Mesangial cell (primary cell): Measurements from ENCODE around the gene ARPC2. TPM values are rescaled to one million over a fixed set of nuclear protein-coding genes. Genes with fewer than 3 reads are reported as not detected.

Source experiments
- total RNA-seq: library from RNA; depleted of rRNA; stranded (reverse); fragments of >200 nt; gene quantifications from 2 replicates; pipeline ENCODE4 v1.2.3, GENCODE V29; 2015

The ARPC2 gene
- 209 and 386 TPM in 2 replicates for total RNA-seq

GRCh38 chr2:218216674-218217359 lies at the start of gene ARPC2:
Gene ARPC2, plus strand, starts transcription at chr2:218217189. Its CDS starts 282 bp downstream, at chr2:218217471.

DNA sequence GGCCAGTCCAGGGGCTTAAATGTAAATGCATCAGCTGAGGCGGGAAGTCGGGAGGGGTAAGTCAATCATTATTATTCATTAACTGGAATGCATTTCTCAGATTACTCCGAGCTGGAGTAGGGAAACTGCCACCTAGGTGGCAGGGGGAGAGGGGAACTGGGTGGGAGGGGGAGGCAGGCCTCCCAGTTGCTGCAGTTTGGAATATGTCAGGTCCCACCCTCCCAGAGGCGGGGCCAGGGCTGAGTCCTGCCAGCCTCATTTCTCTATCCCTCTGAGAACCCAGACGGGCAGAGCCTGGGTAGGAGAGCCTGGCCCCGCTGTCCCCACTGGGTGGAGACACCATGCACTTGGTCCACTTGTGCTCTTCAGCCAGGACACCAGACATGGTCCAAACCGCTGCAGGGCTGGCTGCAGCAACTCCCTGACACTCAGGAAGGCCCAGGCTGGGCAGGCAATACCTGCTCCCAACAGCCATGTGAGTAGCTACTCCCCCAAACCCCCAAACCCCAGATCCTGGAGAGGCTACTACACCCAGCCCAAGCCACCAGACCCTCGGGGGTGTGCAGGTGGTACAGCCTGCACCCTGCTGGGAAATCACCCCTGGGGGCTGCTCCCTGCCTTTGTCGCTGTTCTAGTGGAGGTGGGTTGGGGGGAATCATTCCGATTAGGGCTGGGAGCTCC lies 43.9 kb downstream of the ARPC2 start, which contains the start of gene GPBAR1:
Gene GPBAR1 (plus strand): TSS at position 274 of the 681 bp plus-strand sequence. CDS start 1,710 bp downstream, outside the sequence.

DNA sequence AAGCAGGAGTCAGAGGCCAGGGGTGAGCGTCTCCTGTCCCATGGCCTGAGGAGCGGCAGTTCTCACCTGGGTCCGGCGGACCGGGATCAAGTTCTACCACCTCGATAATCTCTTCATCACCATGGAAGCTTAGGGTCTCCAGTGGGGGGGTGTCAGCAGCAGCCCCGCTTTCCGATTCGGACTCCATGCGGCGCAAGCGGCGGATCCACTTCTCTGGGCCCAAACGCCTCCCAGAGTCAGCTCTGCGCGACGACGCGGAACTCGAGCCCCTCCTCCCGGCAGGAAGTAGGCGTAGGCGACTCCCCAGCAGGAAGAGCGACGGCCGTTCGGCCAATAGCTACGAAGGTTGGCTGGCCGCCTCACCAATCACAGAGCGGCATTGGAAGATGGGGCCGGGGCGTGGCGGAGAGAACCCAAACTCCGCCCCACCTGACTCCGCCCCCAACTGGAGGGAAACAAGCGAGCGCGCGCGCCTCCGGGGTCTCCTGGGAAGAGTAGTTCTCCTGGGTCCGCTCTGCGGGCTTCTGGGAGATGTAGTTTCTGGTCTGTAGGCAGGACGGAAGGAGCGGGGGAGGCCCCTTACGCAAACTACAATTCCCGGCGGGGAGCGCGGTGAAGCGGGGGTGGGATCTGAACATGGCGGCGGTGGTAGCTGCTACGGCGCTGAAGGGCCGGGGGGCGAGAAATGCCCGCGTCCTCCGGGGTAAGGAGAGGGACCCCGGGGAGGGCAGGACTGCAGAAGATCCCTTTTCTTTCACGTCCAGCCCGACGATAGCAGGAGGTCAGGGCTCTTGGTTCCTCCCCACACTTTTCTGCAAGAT lies 53.1 kb downstream of the ARPC2 start, which contains the start of the genes AAMP and PNKD:
Gene AAMP (minus strand): TSS at position 238 of the 821 bp plus-strand sequence. CDS start 51 bp downstream, at position 187.
Gene PNKD (plus strand): TSS at position 620 of the 821 bp plus-strand sequence. CDS start 17 bp downstream, at position 637.

DNA sequence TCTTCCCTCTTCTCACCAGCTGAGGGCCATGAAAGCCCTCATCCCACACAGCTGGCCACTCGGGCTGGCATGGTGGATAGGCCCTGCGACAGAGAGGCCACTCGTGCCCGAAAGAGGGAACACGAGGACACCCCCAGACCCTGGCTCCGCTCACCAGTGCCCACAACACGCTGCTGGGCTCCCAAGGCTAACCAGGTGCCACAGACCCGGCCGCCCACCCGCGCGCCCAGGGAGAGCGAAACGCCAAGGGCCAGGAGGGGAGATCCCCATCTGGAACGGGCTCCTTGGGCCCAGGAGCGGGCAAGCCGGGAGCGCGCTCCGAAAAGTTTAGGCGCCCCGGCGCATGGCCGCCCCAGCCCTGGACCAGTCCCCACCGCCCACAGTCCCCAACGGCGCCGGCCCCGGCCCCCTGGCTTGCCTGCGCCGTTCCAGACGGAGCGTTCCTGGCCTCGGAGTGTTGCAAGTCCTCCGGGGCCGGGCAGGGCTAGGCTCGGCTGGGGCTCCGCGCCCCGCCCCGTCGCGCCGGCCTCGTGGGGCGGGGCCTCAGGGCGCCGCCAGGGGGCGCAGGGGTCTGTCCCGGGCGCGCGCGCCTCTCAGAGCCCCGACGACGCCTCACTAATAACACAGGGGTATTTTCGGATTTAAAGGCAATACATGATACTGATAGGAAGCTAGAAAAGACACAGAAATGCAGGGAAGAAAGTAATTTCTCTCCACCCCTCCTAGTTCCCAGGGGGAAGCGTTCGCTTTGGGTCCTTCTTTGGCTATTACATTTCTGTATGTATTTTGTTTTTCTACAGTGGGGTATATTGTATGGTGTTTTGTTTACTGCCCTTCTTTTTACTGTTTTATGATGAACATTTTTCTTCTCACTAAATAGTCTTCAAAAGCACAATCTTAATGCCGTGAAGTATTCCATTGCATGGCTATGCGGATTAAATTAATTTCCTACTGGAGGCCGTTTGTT lies 75.3 kb downstream of the ARPC2 start, which contains the start of gene TMBIM1:
Gene TMBIM1 (minus strand): TSS at position 456 of the 967 bp plus-strand sequence. CDS start 10,362 bp downstream, outside the sequence.

Other genes with a start within 250 kb of the ARPC2 start
- gene TNS1, start 214.2 kb upstream of the ARPC2 start, total RNA-seq: 39.8 and 61.0 TPM in 2 replicates
- gene RUFY4, start 147.9 kb upstream of the ARPC2 start, total RNA-seq: not detected in 2 replicates
- not detected in 2 replicates for gene CXCR2, start 91.2 kb upstream of the ARPC2 start, total RNA-seq
- not detected in 2 replicates for gene CXCR1, start 50.2 kb upstream of the ARPC2 start, total RNA-seq
- gene GPBAR1, start 43.8 kb downstream of the ARPC2 start, total RNA-seq: 0.13 and 0.16 TPM in 2 replicates
- gene AAMP, start 52.9 kb downstream of the ARPC2 start, total RNA-seq: 87.7 and 88.8 TPM in 2 replicates
- gene PNKD, start 53.3 kb downstream of the ARPC2 start, total RNA-seq: 49.9 and 87.0 TPM in 2 replicates
- gene TMBIM1, start 75.3 kb downstream of the ARPC2 start, total RNA-seq: 138 and 139 TPM in 2 replicates
- not detected in 2 replicates for gene CATIP, start 139.7 kb downstream of the ARPC2 start, total RNA-seq
- gene SLC11A1, start 165.1 kb downstream of the ARPC2 start, total RNA-seq: 0.63 TPM in 1 of 2 replicates, not detected in the other
- gene CTDSP1, start 182.7 kb downstream of the ARPC2 start, total RNA-seq: 45.6 and 98.8 TPM in 2 replicates
- not detected in 2 replicates for gene VIL1, start 201.9 kb downstream of the ARPC2 start, total RNA-seq